ENCODE data around the gene MVB12B. TPM values are rescaled to one million over a fixed set of nuclear protein-coding genes. Genes with fewer than 3 reads are reported as not detected.

MVB12B gene
- total RNA-seq, 4 donors from 2014 or later = 10.2 to 25.7 (median 14.0) TPM

GRCh38 chr9:126299706-126300276, 26.8 kb upstream of the MVB12B start:
- Histone ChIP-seq H3K27ac (no peak overlapping the region), H3K4me1 (peaks cover 3% of the 10 kb centered on the region), H3K4me3 (no peak overlapping the region), H3K36me3 (no peaks in the 10 kb centered on the region), H3K9me3 (no peaks in the 10 kb centered on the region), H3K27me3 (peaks cover 15% of the 10 kb centered on the region)
- no peak for DNase-seq (ENCODE audit: low spot score in 2 of 2)
- 80% methylated on average over 7 of the region's 7 CpGs for WGBS
- TF ChIP-seq EP300 (IDR thresholded peaks at IDR 0.05) (no peak), CTCF (IDR thresholded peaks at IDR 0.05) (no peak), POLR2AphosphoS5 (IDR thresholded peaks at IDR 0.05) (no peak), POLR2A (IDR thresholded peaks at IDR 0.05) (no peak)

GRCh38 chr9:126301196-126301595, 25.4 kb upstream of the MVB12B start:
- Histone ChIP-seq H3K4me1 (peaks cover 3% of the 10 kb centered on the region), H3K9me3 (no peaks in the 10 kb centered on the region), H3K4me3 (no peak overlapping the region), H3K27me3 (peaks cover 13% of the 10 kb centered on the region), H3K27ac (no peak overlapping the region), H3K36me3 (no peaks in the 10 kb centered on the region)
- WGBS = 97% methylated on average over 3 of the region's 3 CpGs
- DNase-seq (ENCODE audit: low spot score in 2 of 2) = no peak
- TF ChIP-seq POLR2A (IDR thresholded peaks at IDR 0.05) (no peak), CTCF (IDR thresholded peaks at IDR 0.05) (no peak), POLR2AphosphoS5 (IDR thresholded peaks at IDR 0.05) (no peak), EP300 (IDR thresholded peaks at IDR 0.05) (no peak)

GRCh38 chr9:126301985-126302603, 24.5 kb upstream of the MVB12B start:
- Histone ChIP-seq H3K27me3 (peaks cover 12% of the 10 kb centered on the region), H3K27ac (no peak overlapping the region), H3K36me3 (no peaks in the 10 kb centered on the region), H3K9me3 (no peaks in the 10 kb centered on the region), H3K4me1 (peaks cover 3% of the 10 kb centered on the region), H3K4me3 (no peak overlapping the region)
- DNase-seq (ENCODE audit: low spot score in 2 of 2) = no peak
- TF ChIP-seq CTCF (IDR thresholded peaks at IDR 0.05) (peak; percentile 54 to 74), POLR2A (IDR thresholded peaks at IDR 0.05) (no peak)
- WGBS = 31% methylated on average over 4 of the region's 4 CpGs

- H3K4me3 ChIP-seq = no peak overlapping the region
- H3K36me3 ChIP-seq = no peaks in the 10 kb centered on the region
- no peak for DNase-seq (ENCODE audit: low spot score in 2 of 2)
- H3K27ac ChIP-seq = no peak overlapping the region
- H3K4me1 ChIP-seq = peaks cover 3% of the 10 kb centered on the region
- WGBS = 90% methylated on average over 1 of the region's 1 CpG
- TF ChIP-seq POLR2AphosphoS5 (IDR thresholded peaks at IDR 0.05) (no peak), POLR2A (IDR thresholded peaks at IDR 0.05) (no peak)
- H3K9me3 ChIP-seq = no peaks in the 10 kb centered on the region
- peaks cover 7% of the 10 kb centered on the region for H3K27me3 ChIP-seq
Observed at GRCh38 chr9:126302730-126303129, 23.9 kb upstream of the MVB12B start.

- Histone ChIP-seq H3K4me3 (no peak overlapping the region), H3K36me3 (no peaks in the 10 kb centered on the region), H3K9me3 (no peaks in the 10 kb centered on the region), H3K27ac (no peak overlapping the region), H3K27me3 (peaks cover under 1% of the 10 kb centered on the region), H3K4me1 (peaks cover 3% of the 10 kb centered on the region)
- WGBS = 78% methylated on average over 3 of the region's 3 CpGs
- DNase-seq (ENCODE audit: low spot score in 2 of 2) = no peak
- TF ChIP-seq POLR2AphosphoS5 (IDR thresholded peaks at IDR 0.05) = no peak
- TF ChIP-seq CTCF (IDR thresholded peaks at IDR 0.05) = no peak
- TF ChIP-seq POLR2A (IDR thresholded peaks at IDR 0.05) = no peak
- TF ChIP-seq EP300 (IDR thresholded peaks at IDR 0.05) = no peak
Observed at GRCh38 chr9:126303488-126303887, 23.1 kb upstream of the MVB12B start.
